Suprapubic skin (tissue), 4 donors: ENCODE measurements around the gene ENTPD1. TPM values are rescaled to one million over a fixed set of nuclear protein-coding genes. Genes with fewer than 3 reads are reported as not detected.

Source experiments
- DNase-seq, 2 donors: peaks; one replicate each; pipeline ENCODE4 v3.0.0-alpha.2; 2019; ENCODE audit warnings: low spot score in 2 of 2
- H3K27ac ChIP-seq: fragments of 200-600 bp; sonication (generic); one replicate; pipeline ENCODE4 v1.5.1; 2019
- H3K27me3 ChIP-seq: fragments of 200-600 bp; sonication (generic); one replicate; pipeline ENCODE4 v1.5.1; 2019
- H3K36me3 ChIP-seq: fragments of 200-600 bp; sonication (generic); one replicate; pipeline ENCODE4 v1.5.1; 2019
- H3K4me1 ChIP-seq: fragments of 200-600 bp; sonication (generic); one replicate; pipeline ENCODE4 v1.5.1; 2019
- H3K4me3 ChIP-seq: fragments of 200-600 bp; sonication (generic); one replicate; pipeline ENCODE4 v1.5.1; 2019; ENCODE audit warnings: mild to moderate bottlenecking
- H3K9me3 ChIP-seq: fragments of 200-600 bp; sonication (generic); one replicate; pipeline ENCODE4 v1.5.1; 2019
- CTCF ChIP-seq, 2 donors: fragments of 200-600 bp in 1 of 2; fragments of 450-650 bp in 1 of 2; sonication (generic) in 1 of 2; IDR thresholded peaks; one replicate each; pipeline ENCODE4 v1.5.1; 2016 to 2019; ENCODE audit warnings: antibody characterized with exemption in 2 of 2, mild to moderate bottlenecking in 1 of 2, moderate library complexity in 1 of 2
- EP300 ChIP-seq: sonication (generic); formaldehyde crosslinking; IDR thresholded peaks from one replicate; pipeline ENCODE4 v1.6.1; 2017; ENCODE audit warnings: antibody characterized with exemption
- POLR2A ChIP-seq, 2 donors: fragments of 450-650 bp; IDR thresholded peaks; one replicate each; pipeline ENCODE4 v1.6.1; 2017; ENCODE audit warnings: antibody characterized with exemption in 2 of 2, mild to moderate bottlenecking in 2 of 2, moderate library complexity in 2 of 2
- POLR2AphosphoS5 ChIP-seq, 3 donors: sonication (generic); formaldehyde crosslinking; IDR thresholded peaks; one replicate each; pipeline ENCODE4 v1.6.1; 2017; ENCODE audit warnings: antibody characterized with exemption in 3 of 3
- WGBS: methylation state at CpG from one replicate; pipeline ENCODE4 v1.1.5; 2018; 5-methylcytosine and 5-hydroxymethylcytosine counted together
- total RNA-seq, 4 donors: library from RNA; depleted of rRNA; stranded (reverse); fragments of >200 nt; gene quantifications; one replicate each; pipeline ENCODE4 v1.1.0, GENCODE V29; 2016

Gene ENTPD1
- total RNA-seq, 4 donors from 2014 or later: 6.3 to 18.9 (median 12.5) TPM

- Histone ChIP-seq H3K4me3 (no peak overlapping the region), H3K4me1 (no peaks in the 10 kb centered on the region), H3K36me3 (no peaks in the 10 kb centered on the region), H3K9me3 (no peaks in the 10 kb centered on the region), H3K27ac (no peak overlapping the region), H3K27me3 (no peaks in the 10 kb centered on the region)
- TF ChIP-seq CTCF (IDR thresholded peaks at IDR 0.05) (no peak), POLR2AphosphoS5 (IDR thresholded peaks at IDR 0.05) (no peak), EP300 (no peak), POLR2A (IDR thresholded peaks at IDR 0.05) (no peak)
- 58% methylated on average over 3 of the region's 3 CpGs for whole genome bisulfite sequencing
- DNase-seq: no peak
Measured at GRCh38 chr10:95783741-95784140, 27.8 kb downstream of the ENTPD1 start.

GRCh38 chr10:95784279-95784913 is 28.4 kb downstream of the ENTPD1 start:
- WGBS: 86% methylated on average over 3 of the region's 3 CpGs
- no peak for TF ChIP-seq CTCF (IDR thresholded peaks at IDR 0.05)
- TF ChIP-seq POLR2A (IDR thresholded peaks at IDR 0.05): no peak
- TF ChIP-seq POLR2AphosphoS5 (IDR thresholded peaks at IDR 0.05): no peak
- TF ChIP-seq EP300: no peak
- no peaks in the 10 kb centered on the region for H3K36me3 ChIP-seq
- no peaks in the 10 kb centered on the region for H3K27me3 ChIP-seq
- no peak overlapping the region for H3K27ac ChIP-seq
- H3K4me3 ChIP-seq: no peak overlapping the region
- H3K9me3 ChIP-seq: no peaks in the 10 kb centered on the region
- no peaks in the 10 kb centered on the region for H3K4me1 ChIP-seq
- no peak for DNase-seq

GRCh38 chr10:95785317-95785716 is 29.4 kb downstream of the ENTPD1 start:
- no peaks in the 10 kb centered on the region for H3K36me3 ChIP-seq
- H3K4me1 ChIP-seq: no peaks in the 10 kb centered on the region
- TF ChIP-seq POLR2A (IDR thresholded peaks at IDR 0.05): no peak
- no peak for TF ChIP-seq CTCF (IDR thresholded peaks at IDR 0.05)
- TF ChIP-seq EP300: no peak
- no peak for TF ChIP-seq POLR2AphosphoS5 (IDR thresholded peaks at IDR 0.05)
- no peaks in the 10 kb centered on the region for H3K9me3 ChIP-seq
- no peaks in the 10 kb centered on the region for H3K27me3 ChIP-seq
- DNase-seq: no peak
- H3K4me3 ChIP-seq: no peak overlapping the region
- H3K27ac ChIP-seq: no peak overlapping the region
- WGBS: 92% methylated on average over 1 of the region's 1 CpG

- Histone ChIP-seq H3K4me1 (no peaks in the 10 kb centered on the region), H3K36me3 (no peaks in the 10 kb centered on the region), H3K9me3 (no peaks in the 10 kb centered on the region), H3K4me3 (no peak overlapping the region), H3K27ac (no peak overlapping the region), H3K27me3 (no peaks in the 10 kb centered on the region)
- 79% methylated on average over 5 of the region's 5 CpGs for WGBS
- TF ChIP-seq POLR2AphosphoS5 (IDR thresholded peaks at IDR 0.05): no peak
- no peak for TF ChIP-seq CTCF (IDR thresholded peaks at IDR 0.05)
- no peak for TF ChIP-seq POLR2A (IDR thresholded peaks at IDR 0.05)
- TF ChIP-seq EP300: no peak
- no peak for DNase-seq
Measured at GRCh38 chr10:95785942-95786669, 30.1 kb downstream of the ENTPD1 start.

GRCh38 chr10:95787447-95787846 is 31.5 kb downstream of the ENTPD1 start:
- Histone ChIP-seq H3K9me3 (no peaks in the 10 kb centered on the region), H3K27ac (no peak overlapping the region), H3K4me3 (no peak overlapping the region), H3K4me1 (peaks cover 8% of the 10 kb centered on the region), H3K36me3 (no peaks in the 10 kb centered on the region), H3K27me3 (no peaks in the 10 kb centered on the region)
- TF ChIP-seq POLR2A (IDR thresholded peaks at IDR 0.05) (no peak), POLR2AphosphoS5 (IDR thresholded peaks at IDR 0.05) (no peak), CTCF (IDR thresholded peaks at IDR 0.05) (no peak), EP300 (no peak)
- 94% methylated on average over 1 of the region's 1 CpG for WGBS
- DNase-seq: no peak
